HG03571 (cell line): ENCODE data around the gene CDC42BPB.

Experiments
- ATAC-seq: cut with Tn5 transposase; IDR thresholded peaks from one replicate; pipeline ENCODE4 v1.9.1; 2021; ENCODE audit not compliant: unreplicated experiment

Gene CDC42BPB

GRCh38 chr14:102949062-102949800 lies 108.1 kb downstream of the CDC42BPB start:
- ATAC-seq: peak; percentile 46

- no peak for ATAC-seq
Measured at GRCh38 chr14:102948698-102949061, 108.7 kb downstream of the CDC42BPB start.

- no peak for ATAC-seq
Measured at GRCh38 chr14:102947321-102948103, 109.8 kb downstream of the CDC42BPB start.

- no peak for ATAC-seq
Measured at GRCh38 chr14:102945346-102946130, 111.8 kb downstream of the CDC42BPB start.

- ATAC-seq: no peak
Measured at GRCh38 chr14:102944448-102945330, 112.7 kb downstream of the CDC42BPB start.

GRCh38 chr14:102943979-102944378 lies 113.4 kb downstream of the CDC42BPB start:
- ATAC-seq: no peak

GRCh38 chr14:102943454-102943853 lies 113.9 kb downstream of the CDC42BPB start:
- no peak for ATAC-seq

GRCh38 chr14:102942069-102942468 lies 115.3 kb downstream of the CDC42BPB start:
- no peak for ATAC-seq

GRCh38 chr14:102941419-102942011 lies 115.8 kb downstream of the CDC42BPB start:
- ATAC-seq: no peak

GRCh38 chr14:102940729-102941362 lies 116.5 kb downstream of the CDC42BPB start:
- no peak for ATAC-seq

GRCh38 chr14:102939820-102940561 lies 117.4 kb downstream of the CDC42BPB start:
- ATAC-seq: no peak

GRCh38 chr14:102939329-102939728 lies 118.0 kb downstream of the CDC42BPB start:
- no peak for ATAC-seq

- no peak for ATAC-seq
Measured at GRCh38 chr14:102938191-102938590, 119.2 kb downstream of the CDC42BPB start.

GRCh38 chr14:102937331-102938175 lies 119.8 kb downstream of the CDC42BPB start:
- no peak for ATAC-seq

GRCh38 chr14:102935756-102936155 lies 121.6 kb downstream of the CDC42BPB start:
- no peak for ATAC-seq

GRCh38 chr14:102933618-102934231 lies 123.6 kb downstream of the CDC42BPB start:
- ATAC-seq: no peak

- no peak for ATAC-seq
Measured at GRCh38 chr14:102932484-102933248, 124.7 kb downstream of the CDC42BPB start.
